Astrocyte (in vitro differentiated cells and primary cell): ENCODE measurements around the gene TFEC. TPM values are rescaled to one million over a fixed set of nuclear protein-coding genes. Genes with fewer than 3 reads are reported as not detected.

ENCODE experiments used
- DNase-seq: peaks from one replicate; pipeline ENCODE4 v3.0.0-alpha.2; 2010; ENCODE audit warnings: low read depth
- FAIRE-seq: peaks from 2 replicates; lab custom pipeline; 2011; peaks lifted over from hg19 to GRCh38; lab: Jason Lieb, UNC
- H2AFZ ChIP-seq: 2 replicates; pipeline ENCODE4 v1.6.0; 2012; ENCODE audit warnings: low read depth, low read length, inconsistent platforms
- H3K27ac ChIP-seq: 2 replicates; pipeline ENCODE4 v1.5.1; 2011; ENCODE audit warnings: low read depth, low read length, inconsistent platforms
- H3K27me3 ChIP-seq: 2 replicates; pipeline ENCODE4 v1.6.0; 2011; ENCODE audit warnings: low read length, inconsistent platforms; ENCODE audit not compliant: insufficient read depth
- H3K36me3 ChIP-seq: 2 replicates; pipeline ENCODE4 v1.5.1; 2011; ENCODE audit warnings: low read length, inconsistent platforms; ENCODE audit not compliant: insufficient read depth
- H3K4me1 ChIP-seq: 2 replicates; pipeline ENCODE4 v1.5.1; 2011; ENCODE audit warnings: low read length, inconsistent platforms; ENCODE audit not compliant: insufficient read depth
- H3K4me2 ChIP-seq: 2 replicates; pipeline ENCODE4 v1.6.0; 2012; ENCODE audit warnings: low read length, inconsistent platforms
- H3K4me3 ChIP-seq: 2 replicates; pipeline ENCODE4 v1.5.1; 2011; ENCODE audit warnings: low read depth, mild to moderate bottlenecking, low read length, inconsistent platforms; ENCODE audit not compliant: insufficient read depth
- H3K79me2 ChIP-seq: 2 replicates; pipeline ENCODE4 v1.6.0; 2012; ENCODE audit warnings: mild to moderate bottlenecking, low read length, inconsistent platforms; ENCODE audit not compliant: insufficient read depth
- H3K9ac ChIP-seq: 2 replicates; pipeline ENCODE4 v1.6.0; 2012; ENCODE audit warnings: mild to moderate bottlenecking, low read length, inconsistent platforms
- H3K9me3 ChIP-seq: 2 replicates; pipeline ENCODE4 v1.5.1; 2012; ENCODE audit warnings: low read depth, mild to moderate bottlenecking, low read length, inconsistent platforms; ENCODE audit not compliant: insufficient read depth
- H4K20me1 ChIP-seq: 2 replicates; pipeline ENCODE4 v1.6.0; 2012; ENCODE audit warnings: low read length, inconsistent platforms; ENCODE audit not compliant: insufficient read depth
- H3K27ac Mint-ChIP-seq: one replicate; pipeline ENCODE4 v1.8.0; 2021; ENCODE audit warnings: mild to moderate bottlenecking, mixed read lengths; ENCODE audit not compliant: unreplicated experiment
- H3K27me3 Mint-ChIP-seq: one replicate; pipeline ENCODE4 v1.8.0; 2021; ENCODE audit warnings: low read depth, mixed read lengths; ENCODE audit not compliant: unreplicated experiment
- H3K36me3 Mint-ChIP-seq: one replicate; pipeline ENCODE4 v1.8.0; 2021; ENCODE audit warnings: low read depth, mixed read lengths; ENCODE audit not compliant: unreplicated experiment
- H3K4me1 Mint-ChIP-seq: one replicate; pipeline ENCODE4 v1.8.0; 2021; ENCODE audit warnings: low read depth, mixed read lengths; ENCODE audit not compliant: unreplicated experiment
- H3K4me3 Mint-ChIP-seq: one replicate; pipeline ENCODE4 v1.8.0; 2021; ENCODE audit warnings: mild to moderate bottlenecking, moderate library complexity, mixed read lengths; ENCODE audit not compliant: unreplicated experiment
- H3K9me3 Mint-ChIP-seq: one replicate; pipeline ENCODE4 v1.8.0; 2021; ENCODE audit warnings: mild to moderate bottlenecking, mixed read lengths; ENCODE audit not compliant: unreplicated experiment
- CTCF ChIP-seq: IDR thresholded peaks from 2 replicates; pipeline ENCODE4 v1.5.1; 2011; ENCODE audit warnings: low read depth, mild to moderate bottlenecking, inconsistent platforms, low read length, moderate library complexity; ENCODE audit not compliant: insufficient read depth
- EZH2 ChIP-seq: IDR thresholded peaks from 2 replicates; pipeline ENCODE4 v1.6.1; 2012; ENCODE audit warnings: mild to moderate bottlenecking, low read length, inconsistent platforms; ENCODE audit not compliant: insufficient read depth
- total RNA-seq: library from RNA; stranded (reverse); gene quantifications from 2 replicates; pipeline ENCODE4 v1.2.1, GENCODE V29; 2021

The TFEC gene
- total RNA-seq, 1 donor from 2014 or later = 1.8 TPM

- H3K4me3 Mint-ChIP-seq = no peak overlapping the region
- H3K27me3 ChIP-seq = no peaks in the 10 kb centered on the region
- no peak overlapping the region for H2AFZ ChIP-seq
- H3K4me3 ChIP-seq = no peak overlapping the region
- no peak overlapping the region for H3K27ac ChIP-seq
- no peak for FAIRE-seq
- H3K9me3 Mint-ChIP-seq = peaks cover 6% of the 10 kb centered on the region
- no peaks in the 10 kb centered on the region for H4K20me1 ChIP-seq
- no peaks in the 10 kb centered on the region for H3K4me1 ChIP-seq
- no peaks in the 10 kb centered on the region for H3K36me3 Mint-ChIP-seq
- H3K27me3 Mint-ChIP-seq = no peaks in the 10 kb centered on the region
- H3K4me1 Mint-ChIP-seq = no peaks in the 10 kb centered on the region
- H3K27ac Mint-ChIP-seq = no peak overlapping the region
- no peak for DNase-seq
- H3K4me2 ChIP-seq = no peak overlapping the region
- no peaks in the 10 kb centered on the region for H3K9me3 ChIP-seq
- no peaks in the 10 kb centered on the region for H3K79me2 ChIP-seq
- no peak overlapping the region for H3K9ac ChIP-seq
- H3K36me3 ChIP-seq = no peaks in the 10 kb centered on the region
- no peak for TF ChIP-seq CTCF
- no peak for TF ChIP-seq EZH2
Measured at GRCh38 chr7:115885550-115885949, 145.0 kb downstream of the TFEC start.

Other genes starting within 250 kb of the TFEC start
- 179 and 184 TPM in 2 replicates for gene TES, start 179.8 kb upstream of the TFEC start, total RNA-seq